Ishikawa (cell line): Measurements from ENCODE around the gene FBXO7.

ENCODE experiments used
- EGR1 ChIP-seq: IDR thresholded peaks from 2 replicates; pipeline ENCODE4 v1.6.1; 2012
- EP300 ChIP-seq: IDR thresholded peaks from 2 replicates; pipeline ENCODE4 v1.6.1; 2012; ENCODE audit warnings: borderline replicate concordance
- NFIC ChIP-seq: IDR thresholded peaks from 2 replicates; pipeline ENCODE4 v1.6.1; 2012
- REST ChIP-seq: IDR thresholded peaks from 2 replicates; pipeline ENCODE4 v1.6.1; 2012; ENCODE audit warnings: low read depth, mild to moderate bottlenecking

GRCh38 chr22:32546496-32546895, 71.9 kb downstream of the FBXO7 start:
- TF ChIP-seq REST (no peak), EGR1 (no peak), NFIC (no peak), EP300 (no peak)
